NB4 (cell line): ENCODE measurements around the gene IGSF11.

ENCODE experiments used
- DNase-seq: peaks from one replicate; pipeline ENCODE4 v3.0.0; 2010; ENCODE audit warnings: low read depth
- H3K4me3 ChIP-seq: one replicate; pipeline ENCODE4 v1.5.1; 2011; ENCODE audit warnings: mild to moderate bottlenecking, low read depth, low read length, moderate library complexity
- CTCF ChIP-seq: IDR thresholded peaks from one replicate; pipeline ENCODE4 v1.5.1; 2012; ENCODE audit warnings: low read depth, low read length
- MAX ChIP-seq: IDR thresholded peaks from 2 replicates; pipeline ENCODE4 v1.6.1; 2011; ENCODE audit warnings: low read depth, low read length
- MYC ChIP-seq: IDR thresholded peaks from 2 replicates; pipeline ENCODE4 v1.6.1; 2011; ENCODE audit warnings: low read depth, low read length
- POLR2A ChIP-seq: IDR thresholded peaks from 2 replicates; pipeline ENCODE4 v1.6.1; 2011; ENCODE audit warnings: mild to moderate bottlenecking; ENCODE audit not compliant: insufficient read length; ENCODE audit errors: extremely low read depth

Gene IGSF11

DNA sequence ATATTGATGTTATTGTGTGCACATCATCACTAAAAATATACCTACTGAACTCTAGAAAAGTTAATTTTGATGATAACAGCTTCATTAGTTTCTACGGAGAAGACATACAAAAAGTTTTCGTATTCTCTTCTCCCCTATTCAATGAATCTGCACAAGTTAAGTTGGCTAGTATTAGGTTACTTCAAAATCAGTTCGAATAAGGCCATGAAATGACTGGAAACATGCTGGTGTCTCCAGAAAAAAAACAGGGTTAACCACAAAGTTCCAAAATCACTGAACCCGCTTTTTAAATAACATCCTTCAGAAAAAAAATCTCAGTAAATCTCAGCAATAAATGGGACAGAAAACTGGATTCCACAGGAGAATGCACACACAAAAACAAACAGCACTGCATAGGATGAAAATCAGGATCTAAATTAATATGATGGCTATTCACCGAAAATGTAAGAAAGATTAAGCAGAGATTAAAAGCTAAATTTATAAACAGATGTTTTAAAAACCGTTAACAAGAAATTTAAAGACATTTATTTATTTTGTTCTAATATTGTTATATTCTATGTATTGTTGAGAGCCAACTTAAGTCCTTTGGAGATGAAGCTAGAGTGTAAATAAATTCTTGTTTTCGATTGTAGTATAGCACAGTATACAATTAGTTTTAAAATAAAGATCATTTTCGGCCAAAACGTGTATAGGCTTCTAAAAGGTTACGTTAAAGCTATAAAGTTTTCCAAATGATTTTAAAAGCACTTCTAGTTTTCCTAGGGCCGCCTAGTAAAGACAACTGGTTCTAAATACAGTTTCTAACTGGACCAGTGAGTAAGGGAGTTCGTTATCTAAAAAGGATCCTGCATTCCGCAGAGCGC is 1.0 kb downstream of the IGSF11 start:
- TF ChIP-seq POLR2A (no peak), CTCF (no peak), MYC (no peak), MAX (no peak)
- DNase-seq, result no peak
- no peak overlapping the region for H3K4me3 ChIP-seq

DNA sequence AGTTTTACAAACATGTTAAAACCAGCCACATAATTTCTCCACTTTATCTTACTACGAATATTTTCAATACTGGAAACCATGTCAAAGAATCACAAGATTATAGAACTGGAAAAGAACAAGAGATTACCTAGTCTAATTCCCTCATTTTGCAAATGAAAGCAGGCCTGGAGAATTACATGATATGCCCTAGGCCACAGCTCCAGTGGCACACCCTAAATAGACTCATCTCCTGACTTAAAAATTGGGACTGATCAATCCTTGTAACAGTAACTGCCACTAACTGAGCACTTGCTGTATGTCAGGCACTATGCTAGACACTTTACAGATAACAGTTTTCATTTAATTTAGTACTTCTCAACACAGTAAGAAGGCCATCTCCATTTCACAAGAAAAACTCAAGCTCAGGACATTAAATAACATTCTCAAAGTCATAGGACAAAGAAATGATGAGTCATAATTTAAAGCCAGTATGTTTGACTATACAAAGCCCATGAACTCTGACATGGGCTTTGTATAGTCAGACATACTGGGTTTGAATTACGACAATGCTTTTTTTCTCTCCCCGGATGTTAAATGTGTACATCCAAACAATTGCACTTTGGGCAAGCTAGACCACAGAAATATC is 9.4 kb downstream of the IGSF11 start:
- no peak overlapping the region for H3K4me3 ChIP-seq
- TF ChIP-seq MYC, result no peak
- no peak for TF ChIP-seq CTCF
- TF ChIP-seq MAX, result no peak
- no peak for TF ChIP-seq POLR2A
- no peak for DNase-seq

DNA sequence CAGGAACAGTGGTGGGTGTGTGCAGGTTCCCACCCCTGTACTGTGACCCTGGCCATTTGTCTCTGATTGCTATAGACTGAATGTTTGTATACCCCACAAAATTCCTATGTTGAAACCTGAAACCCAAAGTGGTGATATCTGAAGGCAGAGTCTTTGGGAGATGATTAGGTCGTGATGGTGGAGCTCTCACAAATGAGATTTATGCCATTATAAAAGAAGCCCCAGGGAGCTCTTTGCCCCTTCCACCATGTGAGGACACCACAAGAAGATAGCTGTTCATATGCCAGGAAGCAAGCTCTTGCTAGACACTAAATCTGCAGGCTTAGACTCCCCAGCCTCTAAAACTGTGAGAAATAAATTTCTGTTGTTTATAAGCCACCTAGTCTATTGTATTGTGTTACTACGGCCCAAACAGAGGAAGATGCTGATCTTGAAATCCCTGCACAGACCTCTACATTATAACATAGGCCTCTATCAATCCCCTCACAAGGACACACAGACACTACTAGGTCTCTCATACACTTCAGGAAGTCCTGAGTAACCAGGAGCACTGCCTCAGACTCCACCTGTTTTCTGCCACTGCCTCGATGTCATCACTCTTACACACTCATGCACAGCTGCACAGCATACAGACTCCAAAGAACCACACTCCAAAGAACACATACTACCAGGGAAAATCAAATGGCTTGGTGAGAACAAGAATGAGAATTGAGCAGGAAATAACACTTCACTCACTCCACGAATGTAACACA is 14.7 kb downstream of the IGSF11 start:
- TF ChIP-seq MAX, result no peak
- TF ChIP-seq POLR2A, result no peak
- TF ChIP-seq MYC, result no peak
- no peak for TF ChIP-seq CTCF
- H3K4me3 ChIP-seq, result no peak overlapping the region
- DNase-seq, result no peak

- DNase-seq, result no peak
- H3K4me3 ChIP-seq, result no peak overlapping the region
- TF ChIP-seq MYC (no peak), MAX (no peak), CTCF (no peak)
These were observed 15.8 kb downstream of the IGSF11 start for GRCh38 chr3:119018690-119019463.

DNA sequence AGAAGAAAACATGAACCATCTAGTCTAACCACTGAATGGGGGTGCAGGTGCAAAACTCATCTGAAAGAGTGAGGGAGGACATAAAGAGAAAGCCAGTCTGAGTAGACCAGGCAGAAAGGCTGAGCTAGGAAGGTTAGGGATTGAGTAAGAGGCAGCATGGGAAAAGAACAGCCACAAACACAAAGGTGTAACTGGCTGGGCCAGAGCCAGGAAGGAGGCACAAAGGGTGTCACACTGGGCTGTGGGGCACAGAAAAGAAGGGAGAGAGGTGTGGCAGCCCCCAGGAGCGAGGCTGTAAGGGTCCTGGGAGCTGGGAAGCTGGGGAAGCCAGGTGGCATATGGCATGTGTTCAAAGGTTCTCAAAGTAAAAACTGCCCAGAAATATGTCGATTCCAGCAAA is 18.7 kb downstream of the IGSF11 start:
- DNase-seq, result no peak
- H3K4me3 ChIP-seq, result no peak overlapping the region
- TF ChIP-seq CTCF (no peak), POLR2A (no peak), MYC (no peak), MAX (no peak)
